GM12874 (cell line): ENCODE results near the gene IRAK2.

Source experiments
- TF ChIP-seq, protein P1 (sequence below): IDR thresholded peaks from 2 replicates; pipeline ENCODE4 v1.5.1; 2011; ENCODE audit warnings: low read depth, mild to moderate bottlenecking, control low read depth, low read length, moderate library complexity; ENCODE audit not compliant: insufficient read depth

Gene IRAK2

GRCh38 chr3:10248984-10249748 is 84.4 kb downstream of the IRAK2 start:
- TF ChIP-seq, protein P1, sequence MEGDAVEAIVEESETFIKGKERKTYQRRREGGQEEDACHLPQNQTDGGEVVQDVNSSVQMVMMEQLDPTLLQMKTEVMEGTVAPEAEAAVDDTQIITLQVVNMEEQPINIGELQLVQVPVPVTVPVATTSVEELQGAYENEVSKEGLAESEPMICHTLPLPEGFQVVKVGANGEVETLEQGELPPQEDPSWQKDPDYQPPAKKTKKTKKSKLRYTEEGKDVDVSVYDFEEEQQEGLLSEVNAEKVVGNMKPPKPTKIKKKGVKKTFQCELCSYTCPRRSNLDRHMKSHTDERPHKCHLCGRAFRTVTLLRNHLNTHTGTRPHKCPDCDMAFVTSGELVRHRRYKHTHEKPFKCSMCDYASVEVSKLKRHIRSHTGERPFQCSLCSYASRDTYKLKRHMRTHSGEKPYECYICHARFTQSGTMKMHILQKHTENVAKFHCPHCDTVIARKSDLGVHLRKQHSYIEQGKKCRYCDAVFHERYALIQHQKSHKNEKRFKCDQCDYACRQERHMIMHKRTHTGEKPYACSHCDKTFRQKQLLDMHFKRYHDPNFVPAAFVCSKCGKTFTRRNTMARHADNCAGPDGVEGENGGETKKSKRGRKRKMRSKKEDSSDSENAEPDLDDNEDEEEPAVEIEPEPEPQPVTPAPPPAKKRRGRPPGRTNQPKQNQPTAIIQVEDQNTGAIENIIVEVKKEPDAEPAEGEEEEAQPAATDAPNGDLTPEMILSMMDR = no peak

DNA sequence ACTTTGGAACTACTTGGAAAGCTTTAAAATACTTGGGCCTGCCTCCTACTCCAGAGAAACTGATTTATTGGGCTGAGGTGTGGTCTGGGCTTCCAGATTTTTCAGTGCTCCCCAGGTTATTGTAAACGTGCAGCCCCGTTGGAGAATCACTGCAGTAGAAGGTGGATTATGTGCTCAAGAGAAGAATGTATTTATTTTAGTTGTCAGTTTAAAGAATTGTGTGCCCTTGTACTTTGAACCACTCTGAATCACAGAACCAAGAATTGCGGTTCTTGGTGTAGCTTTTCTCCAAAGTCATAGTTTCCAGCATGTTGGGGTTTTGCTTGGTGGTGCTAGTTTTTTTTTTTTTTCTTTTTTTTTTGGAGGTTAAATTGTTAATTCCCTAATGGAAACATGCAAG is 85.1 kb downstream of the IRAK2 start:
- TF ChIP-seq, protein P1 = no peak

DNA sequence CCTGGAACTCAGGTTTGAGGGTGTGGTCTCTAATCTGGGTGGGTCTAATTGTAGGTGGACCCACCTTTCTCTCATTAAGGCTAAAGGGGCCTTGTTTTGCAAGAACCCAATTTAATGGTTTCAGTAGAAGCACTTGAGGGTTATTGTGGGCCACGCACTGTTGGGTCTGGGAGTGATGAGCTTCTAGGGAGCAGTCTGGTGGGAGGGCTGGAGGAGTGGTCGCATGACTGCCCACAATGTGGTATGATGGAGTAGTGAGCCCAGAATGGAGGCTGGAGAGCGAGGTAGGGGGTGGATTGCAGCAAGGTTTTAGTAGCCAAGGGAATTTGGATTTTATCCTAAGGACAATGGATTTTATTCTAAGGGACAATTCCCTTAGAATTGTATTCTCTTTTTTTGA is 86.3 kb downstream of the IRAK2 start:
- TF ChIP-seq, protein P1 = no peak

GRCh38 chr3:10253731-10254130 is 89.0 kb downstream of the IRAK2 start:
- TF ChIP-seq, protein P1 = no peak

DNA sequence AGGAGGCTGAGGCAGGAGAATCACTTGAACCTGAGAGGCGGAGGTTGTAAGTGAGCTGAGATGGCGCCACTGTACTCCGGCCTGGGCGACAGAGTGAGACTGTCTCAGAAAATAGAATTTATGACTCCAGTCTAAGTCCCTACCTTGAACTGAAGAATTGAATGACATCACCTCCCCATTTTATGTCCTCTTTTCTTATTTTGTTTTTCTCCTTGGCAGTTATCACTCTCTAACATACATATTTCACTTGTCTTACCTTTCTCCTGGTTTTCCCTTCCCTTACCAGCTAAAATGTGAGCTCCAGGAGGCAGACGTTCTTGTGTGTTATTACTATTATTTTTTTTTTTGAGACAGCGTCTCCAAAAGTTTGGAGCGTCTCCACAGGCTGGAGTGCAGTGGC is 91.1 kb downstream of the IRAK2 start:
- TF ChIP-seq, protein P1 = no peak

DNA sequence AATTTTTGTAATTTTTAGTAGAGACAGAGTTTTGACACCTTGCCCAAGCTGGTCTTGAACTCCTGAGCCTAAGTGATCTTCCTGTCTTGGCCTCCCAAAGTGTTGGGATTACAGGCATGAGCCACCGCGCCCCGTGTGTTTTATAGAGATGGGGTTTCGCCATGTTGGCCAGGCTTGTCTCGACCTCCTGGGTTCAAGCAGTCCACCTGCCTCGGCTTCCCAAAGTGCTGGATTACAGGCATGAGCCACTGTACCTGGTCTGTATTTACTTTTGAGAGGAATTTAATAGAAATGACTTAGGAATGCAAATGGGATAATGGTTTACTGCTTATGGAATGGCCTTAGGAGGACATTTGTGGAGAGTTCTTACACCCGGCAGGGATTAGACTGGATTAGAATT is 94.3 kb downstream of the IRAK2 start:
- TF ChIP-seq, protein P1 = no peak

DNA sequence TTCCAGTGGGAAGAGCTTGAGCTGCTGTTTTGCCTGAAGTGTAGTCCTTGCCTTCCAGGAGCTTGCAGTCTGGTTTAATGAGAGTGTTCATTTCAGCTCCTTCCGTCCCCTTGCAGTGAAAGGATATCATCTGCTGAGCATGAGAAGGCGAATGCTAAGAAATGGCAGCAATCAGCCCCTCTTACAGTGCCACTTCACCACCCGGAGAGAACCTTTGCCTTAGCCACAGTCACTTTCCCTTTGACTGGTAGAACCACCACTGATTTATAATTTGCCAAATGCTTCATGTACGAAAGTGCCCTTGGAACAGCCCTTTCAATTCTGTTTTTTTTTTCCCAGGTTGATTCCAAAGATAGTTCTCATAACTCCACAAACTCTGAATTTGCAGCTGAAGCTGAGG is 95.1 kb downstream of the IRAK2 start:
- TF ChIP-seq, protein P1 = no peak
